GM21367 (cell line): ENCODE measurements around the gene DNAJC30.
"Not testable (repeated sequence)": the region's sequence is repeated elsewhere in the genome, so short reads cannot be mapped to it uniquely, and the experiment has no call there.

Experiments used
- ATAC-seq: cut with Tn5 transposase; IDR thresholded peaks from one replicate; pipeline ENCODE4 v1.9.1; 2021; ENCODE audit not compliant: unreplicated experiment

Gene DNAJC30

DNA sequence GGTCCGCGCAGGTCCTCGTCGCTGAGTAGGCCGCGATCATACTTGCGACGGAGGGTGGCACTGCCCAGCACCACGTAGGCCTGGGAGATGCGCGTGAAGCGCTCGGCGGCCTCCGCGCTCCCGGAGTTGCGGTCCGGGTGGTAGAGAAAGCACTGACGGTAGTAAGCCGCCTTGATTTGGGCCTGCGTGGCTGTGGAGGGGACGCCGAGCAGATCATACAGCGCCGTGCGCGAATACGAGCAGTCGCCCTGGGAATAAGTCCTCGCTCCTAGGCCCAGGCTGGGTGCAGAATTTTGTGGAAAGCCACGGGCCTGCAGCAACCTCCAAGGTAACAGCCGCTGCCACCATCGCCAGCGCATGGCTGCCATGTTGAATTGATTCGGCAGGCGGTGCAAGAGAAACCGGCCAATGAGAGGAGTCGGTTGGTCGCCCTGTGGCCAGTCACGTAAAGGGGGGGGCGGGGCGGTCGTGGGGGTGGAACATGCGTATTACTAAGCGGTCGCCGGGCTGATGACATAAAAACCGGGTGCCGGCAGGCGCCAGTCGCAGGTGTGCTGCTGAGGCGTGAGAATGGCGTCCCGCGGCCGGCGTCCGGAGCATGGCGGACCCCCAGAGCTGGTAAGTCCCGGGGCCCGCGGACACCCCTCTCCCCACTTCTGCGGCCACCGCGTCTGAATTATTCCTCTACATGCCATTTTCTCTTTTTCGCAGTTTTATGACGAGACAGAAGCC is at the start of gene DNAJC30, which contains the start of gene BUD23:
Gene DNAJC30 (minus strand): TSS at position 398 of the 732 bp plus-strand sequence. CDS start 30 bp downstream, at position 368.
Gene BUD23 (plus strand): TSS at position 542 of the 732 bp plus-strand sequence. CDS start 29 bp downstream, at position 571.
- ATAC-seq: peak; percentile 63

DNA sequence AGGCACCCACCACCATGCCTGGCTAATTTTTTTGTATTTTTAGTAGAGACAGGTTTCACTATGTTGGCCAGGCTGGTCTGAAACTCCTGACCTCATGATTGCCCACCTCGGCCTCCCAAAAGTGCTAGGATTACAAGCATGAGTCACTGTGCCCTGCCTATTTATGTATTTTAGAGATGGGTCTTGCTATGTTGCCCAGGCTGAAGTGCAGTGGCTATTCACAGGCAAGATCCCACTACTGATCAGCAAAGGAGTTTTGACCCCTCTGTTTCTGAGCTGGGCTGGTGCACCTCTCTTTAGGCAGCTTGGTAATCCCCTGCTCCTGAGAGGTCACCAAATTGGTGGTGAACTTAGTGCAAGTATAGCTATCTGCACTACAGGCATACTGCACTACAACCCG is 49.1 kb upstream of the DNAJC30 start:
- no peak for ATAC-seq

DNA sequence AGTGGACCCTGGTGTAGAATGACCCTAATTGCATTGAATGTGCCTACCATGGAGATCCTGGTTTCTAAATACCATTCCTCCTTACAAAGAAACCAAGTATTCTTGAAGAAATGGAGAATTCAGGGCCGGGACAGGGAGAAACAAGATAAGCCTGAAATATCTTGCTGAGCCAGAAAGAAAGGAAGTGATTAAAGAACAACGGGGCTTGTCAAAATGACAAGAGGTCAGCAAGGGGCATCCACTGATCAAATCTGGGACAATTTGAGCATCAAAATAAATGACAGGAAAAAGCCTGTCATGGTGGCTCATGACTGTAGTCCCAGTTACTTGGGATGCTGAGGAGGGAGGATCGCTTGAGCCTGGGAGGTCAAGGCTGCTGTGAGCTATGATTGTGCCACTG is 47.2 kb upstream of the DNAJC30 start:
- ATAC-seq: no peak

DNA sequence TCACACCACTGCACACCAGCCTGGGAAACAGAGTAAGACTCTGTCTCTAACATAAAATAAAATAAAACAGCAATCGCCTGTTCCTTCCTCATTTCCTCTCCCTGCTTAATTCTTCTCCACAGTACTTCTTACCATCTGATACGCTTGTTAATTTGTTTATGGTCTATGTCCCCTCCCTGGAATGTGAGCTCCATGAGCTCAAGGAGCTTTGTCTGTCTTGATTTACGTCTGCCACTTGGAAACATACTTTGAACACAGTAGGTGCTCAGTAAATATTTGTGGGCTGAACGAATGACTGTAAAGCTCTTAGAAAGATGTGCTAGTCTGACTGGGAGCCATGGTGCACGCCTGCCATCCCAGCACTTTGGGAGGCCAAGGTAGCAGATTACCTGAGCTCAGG is 45.3 kb upstream of the DNAJC30 start:
- no peak for ATAC-seq

DNA sequence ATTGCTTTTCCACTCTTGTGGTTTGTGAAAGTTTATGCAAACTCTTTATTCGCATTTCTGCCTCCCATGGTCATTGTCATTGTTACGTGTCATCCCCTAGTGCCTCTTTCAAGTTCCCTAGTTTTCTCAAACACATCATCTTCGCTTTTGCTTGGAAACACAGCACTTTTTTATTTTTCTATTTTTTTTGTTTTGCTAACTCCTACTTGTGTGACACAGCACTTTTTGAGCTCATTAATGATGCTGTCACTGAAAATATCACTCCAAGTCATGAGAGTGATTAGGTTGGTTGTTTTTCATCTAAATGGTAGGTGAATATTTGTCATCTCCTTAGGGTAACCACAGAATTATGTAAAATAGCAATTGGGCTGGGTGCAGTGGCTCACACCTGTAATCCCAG is 44.7 kb upstream of the DNAJC30 start:
- no peak for ATAC-seq

GRCh38 chr7:73726083-73726466 is 42.8 kb upstream of the DNAJC30 start:
- ATAC-seq: no peak

DNA sequence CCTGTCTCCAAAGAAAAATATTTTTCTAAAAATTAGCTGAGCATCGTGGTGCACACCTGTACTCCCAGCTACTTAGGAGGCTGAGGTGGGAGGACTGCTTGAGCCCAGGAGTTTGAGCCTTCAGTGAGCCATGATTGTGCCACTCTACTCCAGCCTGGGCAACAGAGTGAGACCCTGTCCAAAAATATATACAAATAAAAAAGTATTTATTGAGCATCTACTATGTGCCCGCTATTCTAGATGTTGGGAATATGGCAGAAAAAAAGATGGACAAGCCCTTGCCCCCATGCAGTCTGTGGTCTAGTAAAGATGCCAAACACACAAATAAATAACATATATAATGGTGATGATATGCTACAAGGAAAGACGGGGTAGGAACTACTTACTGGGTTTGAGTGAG is 40.6 kb upstream of the DNAJC30 start:
- no peak for ATAC-seq

DNA sequence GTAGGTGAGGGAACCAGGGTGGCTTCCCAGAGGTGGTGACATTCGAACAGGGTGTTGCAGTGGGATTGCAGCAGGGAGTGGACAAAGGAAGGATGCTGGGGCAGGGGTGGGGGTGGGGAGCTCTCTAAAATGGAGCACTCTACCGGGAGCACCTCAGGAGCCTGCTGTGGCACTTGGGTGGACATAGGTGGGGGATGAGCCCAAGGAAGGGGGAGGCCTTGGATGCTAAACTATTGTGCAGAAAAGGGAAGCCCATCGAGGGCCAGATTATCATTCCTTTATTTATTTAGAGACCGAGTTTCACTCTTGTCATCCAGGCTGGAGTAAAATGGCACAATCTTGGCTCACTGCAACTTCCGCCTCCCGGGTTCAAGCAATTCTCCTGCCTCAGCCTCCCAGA is 39.5 kb upstream of the DNAJC30 start:
- ATAC-seq: no peak

DNA sequence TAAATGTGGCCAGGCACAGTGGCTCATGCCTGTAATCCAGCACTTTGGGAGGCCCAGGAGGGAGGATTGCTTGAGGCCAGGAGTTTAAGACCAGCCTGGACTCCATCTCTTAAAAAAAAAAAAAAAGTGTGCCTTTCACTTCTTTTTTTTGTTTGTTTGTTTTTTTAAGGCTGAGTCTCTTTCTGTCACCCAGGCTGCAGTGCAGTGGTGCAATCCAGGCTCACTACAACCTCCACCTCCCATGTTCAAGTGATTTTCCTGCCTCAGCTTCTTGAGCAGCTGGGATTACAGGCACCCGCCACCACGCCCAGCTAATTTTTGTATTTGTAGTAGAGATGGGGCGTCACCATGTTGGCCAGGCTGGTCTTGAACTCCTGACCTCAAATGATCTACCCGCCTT is 38.9 kb upstream of the DNAJC30 start:
- not testable (repeated sequence) for ATAC-seq

- ATAC-seq: no peak
These were observed 38.1 kb upstream of the DNAJC30 start for GRCh38 chr7:73721377-73721817.

- ATAC-seq: not testable (repeated sequence)
These were observed 37.2 kb upstream of the DNAJC30 start for GRCh38 chr7:73720443-73720842.

- ATAC-seq: no peak
These were observed 36.5 kb upstream of the DNAJC30 start for GRCh38 chr7:73719806-73720169.

GRCh38 chr7:73718905-73719805 is 35.9 kb upstream of the DNAJC30 start, which contains the start of gene STX1A:
Gene STX1A (minus strand): TSS chr7:73719669. CDS start chr7:73719631, 38 bp downstream.
- peak; percentile 54 for ATAC-seq

- no peak for ATAC-seq
These were observed 35.2 kb upstream of the DNAJC30 start for GRCh38 chr7:73718438-73718881.

DNA sequence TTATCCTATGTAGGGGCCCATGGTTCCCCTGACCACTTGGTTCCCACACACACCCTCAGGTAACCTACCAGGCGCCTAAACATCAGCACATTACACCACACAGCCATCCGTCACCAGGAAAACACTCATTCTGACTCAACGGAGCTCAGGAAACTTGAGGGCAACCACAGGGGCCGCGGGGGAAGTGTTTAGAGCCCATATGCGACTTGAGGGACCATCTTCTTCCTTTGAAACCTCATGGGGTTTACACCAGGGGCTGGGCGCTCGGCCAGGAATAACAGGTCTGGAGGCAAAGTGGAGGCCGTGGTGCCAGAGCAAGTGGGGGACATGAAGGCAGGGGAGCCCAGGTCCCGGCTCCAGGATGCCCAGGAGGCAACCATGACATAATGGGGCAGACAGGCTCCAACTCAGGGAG is 34.7 kb upstream of the DNAJC30 start:
- ATAC-seq: no peak

GRCh38 chr7:73717025-73717807 is 34.0 kb upstream of the DNAJC30 start:
- ATAC-seq: no peak

- no peak for ATAC-seq
These were observed 33.2 kb upstream of the DNAJC30 start for GRCh38 chr7:73716318-73716890.

DNA sequence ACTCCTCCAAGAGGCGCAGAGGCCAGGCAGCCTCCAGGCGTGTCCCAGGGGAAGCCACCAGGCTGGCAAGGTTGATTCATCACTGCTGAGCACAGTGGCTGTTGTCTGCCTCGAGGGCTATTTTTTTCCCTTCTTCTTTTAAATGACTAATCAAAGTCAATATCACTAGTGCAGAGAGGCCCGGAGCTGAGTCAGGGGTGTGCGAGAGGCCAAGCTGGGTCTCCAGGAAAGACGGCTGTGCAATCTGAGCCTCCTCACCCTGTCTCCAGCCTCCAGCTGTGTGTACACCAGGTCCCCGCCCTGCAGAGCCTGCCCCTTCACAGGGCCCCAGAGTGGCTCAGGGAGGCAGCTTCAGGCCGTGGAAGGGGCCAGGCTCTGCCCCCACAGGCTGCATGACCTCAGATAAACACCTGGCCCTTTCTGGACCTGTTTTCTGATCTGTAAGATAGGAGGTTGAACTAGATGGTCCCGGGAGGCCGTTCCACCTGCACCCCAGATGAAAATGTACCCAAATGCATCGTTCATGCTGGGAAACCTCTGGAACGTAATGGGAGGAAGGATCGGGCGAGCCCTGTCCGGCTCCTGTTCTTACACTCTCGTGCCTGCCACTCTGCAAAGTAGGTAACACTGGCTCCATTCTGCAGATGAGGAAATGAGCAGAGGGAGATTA is 32.5 kb upstream of the DNAJC30 start:
- ATAC-seq: no peak

DNA sequence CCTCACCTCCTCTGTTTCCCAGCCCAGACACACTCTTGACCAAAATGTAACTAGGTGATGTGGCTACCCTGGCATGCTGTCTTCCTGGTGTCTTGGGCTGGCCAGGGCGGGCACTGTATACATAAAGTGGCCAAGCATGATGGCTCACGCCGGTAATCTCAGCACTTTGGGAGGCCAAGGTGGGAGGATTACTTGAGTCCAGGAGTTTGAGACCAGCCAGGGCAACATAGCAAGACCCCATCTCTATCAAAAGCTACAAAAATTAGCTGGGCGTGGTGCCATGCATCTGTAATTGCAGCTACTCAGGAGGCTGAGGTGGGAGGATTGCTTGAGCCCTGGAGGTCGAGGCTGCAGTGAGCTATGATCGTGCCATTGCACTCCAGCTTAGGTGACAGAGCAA is 30.1 kb upstream of the DNAJC30 start:
- not testable (repeated sequence) for ATAC-seq

DNA sequence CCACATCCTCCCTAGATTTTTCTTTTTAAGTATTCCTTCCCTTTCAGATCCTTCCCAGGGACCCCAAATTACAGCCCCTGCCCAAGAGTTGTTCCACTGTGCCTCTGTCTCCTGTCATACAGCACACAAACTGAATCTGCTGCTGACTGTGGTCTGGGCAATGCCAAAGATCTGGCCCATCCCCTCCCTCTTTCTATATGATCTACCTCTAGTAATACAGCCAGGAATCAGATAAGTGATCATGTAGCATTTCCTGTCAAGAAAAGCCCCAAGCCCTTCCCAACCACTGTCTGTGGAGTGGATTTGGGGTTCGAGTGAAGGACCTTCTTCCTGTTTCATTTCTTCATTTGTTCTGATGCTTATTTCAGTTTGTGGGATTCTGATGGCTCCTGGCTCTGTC is 29.5 kb upstream of the DNAJC30 start:
- no peak for ATAC-seq
